GM19025 (cell line): Measurements from ENCODE around the gene SP6.

Source experiments
- ATAC-seq: cut with Tn5 transposase; IDR thresholded peaks from one replicate; pipeline ENCODE4 v1.9.1; 2021; ENCODE audit warnings: mild to moderate bottlenecking, low read depth, moderate library complexity; ENCODE audit not compliant: unreplicated experiment

SP6 gene

DNA sequence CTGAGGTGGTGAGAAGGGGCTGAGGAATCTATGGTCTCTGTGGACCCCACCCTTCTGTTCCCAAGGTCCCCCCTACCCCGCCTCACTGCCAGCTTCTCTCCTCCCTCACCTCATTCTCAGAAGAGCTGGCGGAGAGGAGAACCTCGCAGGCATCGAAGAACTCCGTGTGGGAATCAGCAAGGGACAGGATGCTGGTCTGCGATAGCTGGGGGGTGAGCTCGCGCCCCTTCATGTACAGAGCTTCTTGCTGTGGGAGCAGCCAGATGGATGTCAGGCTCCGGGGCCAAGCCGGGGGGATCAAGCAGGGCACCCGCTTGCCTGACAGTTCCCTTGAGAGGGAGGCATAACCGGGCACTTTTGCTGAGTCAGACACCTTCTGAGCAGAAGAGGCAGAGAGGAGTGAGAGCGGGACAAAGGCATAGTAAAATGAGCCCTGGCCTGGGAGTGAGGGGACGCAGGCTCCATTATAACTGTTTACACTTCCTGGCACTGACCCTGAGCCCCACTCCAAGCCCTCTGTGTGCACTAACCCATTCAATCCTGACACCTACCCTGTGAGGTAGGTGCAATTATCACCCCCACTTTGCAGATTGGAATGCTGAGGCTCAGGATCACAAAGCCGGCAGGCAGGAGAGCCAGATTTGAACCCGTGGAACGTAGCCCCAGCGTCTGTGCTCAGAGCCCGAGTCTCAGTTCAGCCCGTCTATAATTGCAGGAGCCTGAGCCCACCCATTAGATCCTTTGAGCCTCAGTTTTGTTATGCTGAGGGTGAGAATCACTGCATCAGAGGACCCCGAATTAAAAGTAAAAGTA, 35.7 kb downstream of the SP6 start:
- no peak for ATAC-seq

DNA sequence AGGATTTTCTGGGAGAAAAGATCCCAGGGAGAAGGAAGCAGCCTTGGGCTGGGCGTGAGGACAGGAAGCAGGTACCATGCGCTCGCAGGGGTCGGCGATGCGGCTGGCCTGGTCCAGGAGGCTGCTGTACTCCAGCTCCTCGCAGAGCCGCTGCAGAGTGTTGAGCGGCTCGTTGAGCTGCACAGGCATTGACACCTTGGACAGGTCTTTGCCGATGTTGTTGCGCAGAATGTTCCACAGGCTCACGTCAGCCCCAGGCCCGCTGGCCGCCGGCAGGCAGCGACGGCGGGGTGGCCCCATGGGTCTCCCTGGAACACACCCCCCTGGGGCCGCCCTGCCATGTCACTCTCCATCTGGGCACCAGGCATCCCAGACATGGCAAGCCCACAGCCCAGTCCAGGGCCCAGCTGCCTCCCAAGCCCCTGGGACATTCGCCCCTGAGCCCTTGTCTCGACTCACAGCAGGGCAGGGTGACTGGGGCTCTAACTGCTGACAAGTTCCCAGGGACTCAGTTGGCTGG, 37.4 kb downstream of the SP6 start:
- no peak for ATAC-seq

DNA sequence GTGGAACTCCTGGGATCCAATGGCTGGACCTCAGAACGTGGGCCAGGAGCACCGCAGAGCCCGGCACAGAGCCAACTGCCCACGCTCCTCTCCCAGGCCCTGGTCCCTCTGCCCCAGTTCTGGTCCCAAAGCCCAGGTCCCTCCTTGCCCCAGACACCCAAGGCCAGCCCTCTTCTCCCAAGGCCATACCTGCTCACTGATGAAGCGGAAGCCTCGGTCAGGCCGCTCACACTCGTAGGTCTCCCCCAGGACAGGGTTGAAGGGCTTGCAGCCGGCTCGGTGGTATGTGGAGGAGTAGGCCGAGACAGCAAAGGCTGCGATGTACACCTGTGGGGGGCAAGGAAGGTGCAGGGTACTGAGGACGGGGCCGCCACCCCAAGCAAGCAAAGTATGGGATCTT, 37.9 kb downstream of the SP6 start:
- no peak for ATAC-seq

DNA sequence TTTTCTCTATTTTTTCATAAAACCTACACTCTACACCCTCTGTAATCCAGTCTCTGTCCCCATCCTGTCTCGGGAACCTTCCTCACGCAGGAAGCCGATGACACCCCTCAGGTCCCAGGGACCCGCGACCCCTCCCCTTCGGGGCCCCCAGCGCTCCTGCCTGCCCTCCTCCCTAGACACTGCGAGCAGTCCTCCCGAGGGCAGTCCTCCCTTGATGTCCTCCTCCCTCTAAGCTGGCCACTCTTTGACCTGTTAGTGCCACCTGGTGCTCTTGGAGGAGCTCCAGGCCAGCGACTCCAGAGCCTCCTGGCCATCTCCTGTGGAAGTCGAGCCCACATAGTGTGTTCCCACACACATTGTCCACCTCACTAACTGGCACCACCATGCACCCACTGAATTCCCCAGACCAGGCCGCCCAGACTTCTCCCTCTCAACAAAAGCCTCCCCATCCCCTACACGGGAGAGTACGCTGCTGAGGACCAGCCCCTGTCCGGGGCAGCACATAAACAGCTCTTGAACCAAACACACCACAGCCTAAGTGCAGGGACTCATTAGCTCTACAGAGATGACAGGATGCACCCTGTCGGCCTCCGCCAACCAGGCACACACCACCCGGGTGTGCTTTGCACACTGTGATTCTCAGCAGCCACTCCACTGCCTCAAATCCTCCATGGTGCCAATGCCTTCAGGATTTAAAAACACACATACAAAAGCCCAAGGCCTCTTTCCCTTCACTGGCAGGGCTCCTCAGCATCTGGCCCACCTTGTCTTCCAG, 38.6 kb downstream of the SP6 start:
- ATAC-seq, result no peak

DNA sequence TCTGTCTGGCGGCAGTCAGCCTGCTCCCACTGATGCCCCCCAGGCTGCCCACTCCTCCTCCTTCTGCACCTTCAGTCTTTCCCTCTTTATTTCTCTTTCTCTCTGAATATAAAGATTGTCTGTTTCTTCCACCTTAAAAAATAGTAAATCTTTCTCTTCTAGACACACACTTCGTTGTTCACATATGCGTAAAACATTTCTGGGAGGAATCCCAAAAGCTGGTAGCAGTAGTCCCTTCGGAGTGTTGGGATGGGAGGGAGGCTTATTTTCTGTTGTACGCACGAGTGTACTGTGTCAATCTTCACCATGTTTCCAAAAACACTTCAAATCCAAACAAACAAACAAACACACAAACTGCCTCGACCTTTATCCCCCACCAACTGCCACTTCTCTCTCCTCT, 39.3 kb downstream of the SP6 start:
- ATAC-seq, result no peak

DNA sequence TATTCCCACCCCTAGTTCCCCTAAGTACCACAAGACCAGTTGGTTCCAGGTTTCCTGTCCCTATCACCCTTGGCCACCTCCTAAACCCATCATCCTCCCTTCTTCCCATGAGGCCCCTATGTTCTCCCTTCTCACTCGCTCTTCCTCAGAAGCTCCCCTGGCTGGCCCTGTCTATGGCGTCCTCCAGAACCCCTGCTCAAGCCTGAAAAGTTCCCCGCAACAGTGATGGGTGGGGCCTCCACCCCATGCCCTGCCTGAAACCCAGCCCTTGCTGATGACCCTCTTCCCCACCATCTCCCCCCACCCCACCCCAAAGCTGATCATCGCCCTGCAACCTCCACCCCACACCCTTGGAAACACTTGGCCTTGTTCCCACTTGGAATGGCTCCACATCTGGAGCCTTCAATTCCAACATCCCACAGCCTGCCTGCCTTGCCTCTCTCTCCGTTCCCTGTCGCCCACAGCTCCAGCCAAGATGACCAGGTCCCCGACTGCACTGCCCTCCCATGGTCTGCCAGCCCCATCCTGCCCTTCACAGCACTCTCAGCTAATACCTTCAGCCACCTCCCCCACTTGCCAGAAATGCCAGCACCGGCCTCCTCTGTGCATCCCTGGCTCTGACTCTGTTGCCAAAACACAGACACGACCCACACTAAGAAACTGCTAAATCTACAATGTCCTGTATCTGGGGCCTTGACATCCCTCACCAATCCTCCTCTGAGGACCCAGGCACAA, 39.9 kb downstream of the SP6 start:
- no peak for ATAC-seq

DNA sequence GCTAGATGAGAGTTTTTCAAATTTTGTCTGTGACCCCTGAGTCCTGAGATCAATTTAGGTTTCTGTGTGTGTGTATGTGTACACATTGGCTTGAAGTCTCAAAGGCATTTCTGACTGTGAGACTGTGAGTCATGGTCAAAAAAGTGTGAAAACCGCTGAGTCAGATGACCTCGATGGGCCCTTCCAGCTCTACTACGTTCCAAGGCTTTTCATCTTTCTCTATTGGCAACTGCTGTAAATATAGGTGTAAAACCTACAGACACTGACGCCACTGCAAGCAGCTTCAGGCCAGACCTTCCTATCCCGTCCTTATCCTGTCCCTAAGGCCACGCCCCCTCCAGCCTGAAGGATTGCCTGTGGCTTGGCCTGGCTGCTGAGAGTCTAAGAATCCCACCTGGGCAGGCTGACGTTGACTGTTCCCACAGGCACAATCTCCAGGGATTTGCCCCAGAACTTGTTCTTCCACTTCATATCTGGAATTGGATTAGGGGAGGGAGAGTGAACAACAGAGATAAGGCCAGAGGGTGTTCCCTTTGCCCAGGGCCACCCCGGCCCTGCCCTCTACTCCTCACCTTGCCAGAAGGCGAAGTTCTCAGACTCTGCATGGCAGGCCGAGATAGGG, 40.7 kb downstream of the SP6 start:
- ATAC-seq, result no peak

DNA sequence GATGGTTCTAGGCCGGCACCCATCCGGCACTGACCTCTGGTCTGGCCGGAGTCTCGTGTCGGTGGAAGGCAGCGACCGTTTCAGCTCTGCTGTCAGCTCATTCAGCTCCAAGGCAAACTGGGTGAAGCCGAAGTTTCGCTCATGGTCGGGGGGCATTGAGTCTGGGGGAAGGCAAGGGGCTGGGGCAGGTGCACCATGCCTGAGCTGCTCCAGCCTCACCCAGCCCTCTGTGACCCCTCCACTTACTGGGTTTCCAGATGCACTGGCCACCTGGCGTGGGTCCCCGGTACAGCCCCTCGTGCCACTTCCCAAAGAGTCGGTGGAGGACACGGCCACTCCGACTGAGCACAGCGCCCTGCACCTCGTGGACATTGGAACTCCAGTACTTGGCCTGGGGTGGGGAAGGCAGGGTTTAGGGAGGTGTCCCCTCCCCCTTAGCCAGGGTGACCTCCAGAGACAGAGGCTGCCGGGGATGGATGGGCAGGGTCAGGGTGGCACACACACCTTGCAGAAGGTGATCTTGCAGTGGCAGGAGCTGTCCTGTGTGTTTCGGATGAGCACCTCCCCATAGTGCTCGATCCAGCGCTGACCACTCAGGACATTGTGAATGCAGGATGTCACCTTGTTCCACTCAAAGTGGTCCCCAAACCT, 42.0 kb downstream of the SP6 start:
- no peak for ATAC-seq

DNA sequence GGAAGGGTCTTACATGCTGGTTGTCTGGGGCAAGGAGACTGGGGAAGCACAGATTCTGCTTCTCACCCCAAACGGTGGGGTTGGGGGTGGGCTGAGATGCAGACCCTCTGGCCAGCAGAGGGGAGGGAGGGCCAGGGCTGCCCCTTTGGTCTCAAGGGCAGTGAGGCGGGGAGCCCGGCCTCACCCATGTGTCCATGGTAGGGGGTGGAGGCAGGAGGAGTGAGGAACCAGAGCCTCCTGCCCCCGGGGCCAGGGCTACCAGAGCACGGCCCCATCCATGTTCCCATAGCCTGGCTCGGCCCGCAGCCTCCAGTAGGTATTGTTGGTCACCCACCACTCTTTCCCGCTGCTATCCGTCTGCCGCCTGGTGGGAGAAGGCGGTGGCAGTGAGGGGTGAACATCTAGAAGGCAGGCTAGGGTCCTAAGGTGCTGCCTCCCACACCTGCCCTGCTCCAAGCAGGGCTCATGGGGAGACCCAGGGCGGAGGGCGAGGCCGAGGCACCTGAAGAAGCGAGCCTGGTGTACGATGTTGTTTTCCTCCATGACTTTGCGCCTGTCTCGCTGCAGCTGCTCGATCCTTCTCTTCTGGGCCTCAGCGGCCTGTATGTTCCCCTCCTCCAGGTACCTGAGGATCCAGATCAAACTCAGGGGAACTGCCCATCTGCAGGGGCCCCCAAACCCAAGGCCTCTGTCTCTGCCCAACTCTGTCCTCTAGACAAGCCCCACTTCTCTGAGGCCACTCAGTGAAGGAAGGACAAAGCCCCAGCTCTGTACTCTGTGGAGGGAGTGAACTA, 42.7 kb downstream of the SP6 start:
- ATAC-seq, result no peak

DNA sequence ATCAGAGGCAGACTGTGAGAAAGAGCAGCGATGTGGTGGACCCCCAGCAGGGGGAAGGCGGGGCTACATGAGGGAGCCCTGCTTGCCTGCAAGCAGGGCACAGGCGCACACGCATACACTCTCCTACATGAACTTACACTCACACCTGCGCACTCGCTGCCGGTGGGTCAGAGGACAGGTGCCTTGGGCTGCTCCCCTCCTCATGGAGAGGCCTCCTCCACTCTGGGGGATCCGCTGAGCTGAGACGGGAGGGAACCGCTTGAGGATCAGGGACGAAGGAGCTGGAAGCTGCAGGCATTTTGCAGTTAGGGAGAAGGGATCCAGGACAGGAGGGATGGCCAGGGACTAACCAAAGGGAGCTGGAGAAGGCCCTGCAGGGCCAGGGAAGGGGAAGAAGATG, 43.5 kb downstream of the SP6 start:
- no peak for ATAC-seq

DNA sequence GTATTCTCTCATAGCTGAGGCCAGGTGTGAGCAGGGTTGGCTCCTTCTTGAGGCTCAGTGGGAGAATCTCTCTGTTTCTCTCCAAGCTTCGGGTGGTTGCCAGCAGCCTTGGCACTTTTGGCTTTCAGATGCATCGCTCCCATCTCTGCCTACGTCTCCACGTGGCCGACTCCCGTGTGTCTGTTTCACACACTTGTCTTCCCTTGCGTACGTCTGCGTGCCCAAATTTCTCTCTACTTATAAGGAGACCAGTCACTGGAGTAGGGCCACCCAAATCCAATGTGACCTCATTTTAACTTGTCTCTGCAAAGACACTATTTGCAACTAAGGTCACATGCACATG, 44.1 kb downstream of the SP6 start:
- ATAC-seq, result no peak

DNA sequence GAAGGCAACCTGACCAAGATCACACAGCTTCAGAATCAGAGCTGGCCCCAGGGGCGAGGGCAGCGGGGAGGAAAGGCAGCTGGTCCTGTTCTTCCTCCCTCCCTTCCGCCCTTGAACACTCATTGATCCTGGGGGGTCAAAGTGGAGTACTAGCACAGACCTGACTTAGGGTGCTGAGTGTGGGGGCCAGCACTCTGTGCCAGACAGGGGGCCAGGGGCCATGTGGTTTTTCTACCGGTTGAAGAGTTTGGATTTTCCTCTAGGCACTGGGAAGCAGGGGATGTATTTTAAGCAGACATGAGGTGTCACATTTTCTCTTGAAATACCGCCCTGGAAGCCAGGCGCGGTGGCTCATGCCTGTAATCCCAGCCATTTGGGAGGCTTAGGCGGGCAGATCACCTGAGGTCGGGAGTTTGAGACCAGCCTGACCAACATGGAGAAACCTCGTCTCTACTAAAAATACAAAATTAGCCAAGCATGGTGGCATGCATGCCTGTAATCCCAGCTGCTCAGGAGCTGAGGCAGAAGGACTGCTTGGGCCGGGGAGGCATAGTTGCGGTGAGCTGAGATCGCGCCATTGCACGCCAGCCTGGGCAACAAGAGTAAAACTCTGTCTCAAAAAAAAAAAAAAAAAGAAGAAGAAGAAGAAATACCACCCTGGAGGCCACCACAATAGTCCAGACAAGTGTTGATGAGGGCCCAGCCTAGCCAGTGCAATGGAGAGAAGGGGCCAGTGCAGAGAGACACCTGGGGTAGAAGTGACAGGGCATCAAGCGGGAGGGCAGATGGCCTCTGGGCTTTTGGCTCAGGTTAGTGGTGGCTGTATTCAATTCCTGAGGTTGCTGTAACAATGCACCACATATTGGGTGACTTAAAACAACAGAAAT, 44.7 kb downstream of the SP6 start:
- ATAC-seq, result no peak

DNA sequence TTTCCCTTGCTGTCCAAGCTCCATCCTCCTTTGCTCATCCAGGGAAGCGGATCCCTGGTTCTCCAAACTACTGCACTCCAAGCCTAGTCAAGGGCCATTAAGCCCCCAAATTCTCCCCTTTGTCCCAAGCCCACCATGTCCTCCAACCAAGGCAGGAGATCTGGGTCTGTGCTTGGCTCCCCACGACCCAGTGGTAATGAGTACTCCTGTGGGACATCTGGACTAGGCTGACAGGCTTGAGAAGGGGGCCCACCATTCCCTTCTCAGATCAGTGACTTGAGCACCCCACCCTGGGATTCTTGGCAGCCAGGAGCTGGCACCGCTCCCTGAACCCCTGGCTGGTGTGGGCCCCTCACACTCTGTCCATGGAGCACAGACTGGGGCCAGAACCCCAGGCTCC, 46.5 kb downstream of the SP6 start:
- no peak for ATAC-seq

DNA sequence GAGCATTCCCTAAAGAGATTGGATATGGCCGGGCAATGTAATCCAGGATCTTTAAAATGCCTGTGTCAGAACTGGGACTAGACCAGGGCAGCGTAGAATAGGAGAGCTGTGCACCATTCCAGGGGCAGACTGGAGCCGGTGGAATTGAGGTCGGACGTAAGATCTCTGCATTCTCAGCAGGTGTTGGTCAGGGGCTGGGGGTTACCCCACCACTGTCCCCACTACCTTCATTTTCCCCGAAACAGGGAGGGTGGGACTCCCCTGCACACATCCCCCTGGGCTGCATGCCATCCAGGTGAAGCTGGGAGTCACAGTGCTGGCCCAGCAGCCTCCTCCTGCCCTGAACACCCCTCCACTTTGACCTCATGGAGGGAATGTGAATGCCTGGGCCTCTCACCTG, 47.2 kb downstream of the SP6 start:
- ATAC-seq, result no peak

DNA sequence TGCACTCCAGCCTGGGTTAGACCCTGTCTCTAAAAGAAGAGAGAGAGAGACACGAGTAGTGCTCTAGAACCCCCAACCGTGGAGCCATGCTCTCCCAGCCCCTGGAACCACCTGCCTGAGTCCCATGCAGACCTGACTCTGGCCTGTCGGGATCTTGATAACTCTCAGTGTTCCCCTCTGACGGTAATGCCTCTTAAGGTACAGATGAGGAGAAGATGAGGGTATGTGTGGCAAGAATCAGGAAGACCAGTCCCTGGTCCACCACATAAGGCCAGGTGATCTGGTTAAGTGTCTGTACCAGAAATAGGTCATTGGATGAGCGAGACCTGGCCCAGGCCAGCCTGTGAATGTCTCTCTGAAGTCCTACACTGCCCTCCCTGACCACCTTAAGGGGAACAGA, 47.8 kb downstream of the SP6 start:
- no peak for ATAC-seq

DNA sequence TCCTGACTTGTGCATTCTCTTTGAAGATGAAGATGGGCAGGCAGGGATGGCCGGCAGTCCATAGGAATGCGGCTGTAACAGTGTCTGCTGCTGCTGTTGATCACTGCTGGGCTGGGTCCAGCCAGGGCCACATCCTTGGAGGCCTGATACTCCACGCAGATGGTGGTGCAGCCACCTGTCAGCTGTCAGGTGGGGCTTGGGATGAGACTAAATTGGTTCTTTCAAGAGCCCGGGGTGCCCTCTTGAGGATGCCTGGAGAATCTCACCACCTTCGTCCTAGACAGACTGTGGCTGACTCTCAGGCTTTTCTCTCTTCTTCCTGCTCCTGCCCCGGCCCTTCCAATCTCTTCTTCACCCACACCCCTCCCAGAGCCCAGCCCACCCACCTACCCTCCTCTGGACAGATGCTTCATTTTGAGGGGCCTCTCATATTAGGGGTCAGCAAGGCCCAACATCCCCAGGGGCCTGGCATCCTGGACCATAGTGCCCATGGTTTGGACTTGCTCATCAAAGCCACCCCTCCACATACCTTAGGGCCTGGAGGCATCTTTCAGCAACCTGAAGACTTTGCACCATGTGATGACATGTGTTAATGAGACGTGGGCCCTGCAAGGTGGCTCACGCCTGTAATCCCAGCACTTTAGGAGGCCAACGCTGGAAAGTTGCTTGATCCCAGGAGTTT, 48.5 kb downstream of the SP6 start:
- no peak for ATAC-seq

DNA sequence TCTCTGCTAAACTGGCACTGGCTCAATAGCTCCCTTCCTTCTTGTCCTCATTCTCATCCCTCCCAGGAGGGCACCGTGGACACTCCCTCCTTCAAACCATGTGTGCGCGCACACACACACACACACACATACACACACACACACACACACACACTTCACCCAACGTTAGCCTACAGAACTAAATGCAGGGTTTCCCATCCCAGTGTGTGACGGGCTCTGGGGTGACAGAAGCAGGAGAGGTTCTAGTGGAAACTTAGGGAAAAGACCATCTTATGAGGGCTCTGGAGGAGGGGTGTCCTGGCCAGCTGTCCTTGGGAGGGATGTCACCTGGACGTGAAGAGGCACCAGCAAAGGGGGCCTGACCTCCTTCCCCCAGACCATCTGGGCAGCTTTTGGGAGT, 49.1 kb downstream of the SP6 start:
- ATAC-seq, result no peak

DNA sequence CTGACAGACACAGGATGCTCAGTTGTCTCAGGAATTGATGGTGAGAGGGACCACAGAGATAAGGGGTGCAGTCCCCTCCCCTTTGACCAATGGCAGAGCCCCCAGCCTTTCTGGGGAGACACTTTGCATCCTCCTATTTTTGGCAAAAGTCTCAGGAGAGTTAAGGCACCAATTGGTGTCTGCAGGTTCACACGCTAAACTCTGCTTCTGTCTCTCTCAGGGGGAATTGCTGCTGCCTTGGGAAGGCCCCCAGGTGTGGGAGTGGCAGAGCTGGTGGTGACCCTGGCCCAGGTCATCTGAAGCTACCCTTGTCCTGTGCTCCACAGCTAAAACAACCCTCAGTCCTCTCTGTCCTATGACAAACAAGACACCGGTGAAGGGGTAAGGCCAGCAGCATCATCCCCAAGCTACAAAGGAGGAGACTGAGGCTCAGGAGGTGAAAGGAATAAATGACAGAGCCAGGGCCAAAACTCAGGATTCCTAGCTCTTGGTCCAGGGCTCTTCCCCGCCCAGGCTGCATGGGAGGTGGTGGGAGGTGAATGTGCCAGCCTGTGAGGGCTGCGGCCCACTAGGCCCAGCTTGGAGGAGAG, 49.7 kb downstream of the SP6 start:
- ATAC-seq, result no peak
